ENCODE data around the gene PASK. TPM values are rescaled to one million over a fixed set of nuclear protein-coding genes. Genes with fewer than 3 reads are reported as not detected.

Gene PASK
- total and polyA plus RNA-seq, 8 donors, result 0.58 to 56.7 (median 5.9) TPM

- no peak for TF ChIP-seq POLR2AphosphoS5 (IDR thresholded peaks at IDR 0.05)
- no peak for TF ChIP-seq CTCF (IDR thresholded peaks at IDR 0.05)
- TF ChIP-seq EP300 (IDR thresholded peaks at IDR 0.05), result no peak
- TF ChIP-seq POLR2A (IDR thresholded peaks at IDR 0.05), result no peak
- Histone ChIP-seq H3K36me3 (peaks cover 0 to 66% (median 55%) of the 10 kb centered on the region in 4 donors), H3K9me3 (no peaks in the 10 kb centered on the region), H3K4me1 (peaks cover 0 to 17% (median 14%) of the 10 kb centered on the region in 4 donors), H3K27ac (no peak overlapping the region), H3K4me3 (no peak overlapping the region), H3K27me3 (peaks cover 0 to 26% (median 0%) of the 10 kb centered on the region in 3 donors)
- no peak for DNase-seq
- WGBS, 5 donors, result 87 to 94% (median 94%) methylated on average over 21 of the region's 21 CpGs
- intact Hi-C loops (cut with DNase I; ENCODE audit: low total_unique reads), result no loop called here
Measured at GRCh38 chr2:241066171-241066892, 82.9 kb downstream of the PASK start.

GRCh38 chr2:241065355-241065803 lies 83.9 kb downstream of the PASK start:
- Histone ChIP-seq H3K4me3 (no peak overlapping the region), H3K27me3 (peaks cover 0 to 26% (median 0%) of the 10 kb centered on the region in 3 donors), H3K36me3 (peaks cover 0 to 56% (median 45%) of the 10 kb centered on the region in 4 donors), H3K9me3 (no peaks in the 10 kb centered on the region), H3K4me1 (peaks cover 0 to 17% (median 14%) of the 10 kb centered on the region in 4 donors), H3K27ac (no peak overlapping the region)
- intact Hi-C loops (cut with DNase I; ENCODE audit: low total_unique reads), result no loop called here
- TF ChIP-seq POLR2A (IDR thresholded peaks at IDR 0.05) (no peak), CTCF (IDR thresholded peaks at IDR 0.05) (no peak), POLR2AphosphoS5 (IDR thresholded peaks at IDR 0.05) (no peak), EP300 (IDR thresholded peaks at IDR 0.05) (no peak)
- no peak for DNase-seq
- WGBS, 5 donors, result 80 to 90% (median 87%) methylated on average over 1 to 27 of the region's 27 CpGs

GRCh38 chr2:241064802-241065354 lies 84.4 kb downstream of the PASK start:
- DNase-seq, result no peak
- TF ChIP-seq POLR2AphosphoS5 (IDR thresholded peaks at IDR 0.05) (no peak), POLR2A (IDR thresholded peaks at IDR 0.05) (no peak), EP300 (IDR thresholded peaks at IDR 0.05) (no peak), CTCF (IDR thresholded peaks at IDR 0.05) (no peak)
- Histone ChIP-seq H3K4me3 (no peak overlapping the region), H3K36me3 (peaks cover 0 to 51% (median 40%) of the 10 kb centered on the region in 4 donors), H3K27ac (no peak overlapping the region), H3K27me3 (peaks cover 0 to 26% (median 0%) of the 10 kb centered on the region in 3 donors), H3K4me1 (peaks cover 0 to 17% (median 14%) of the 10 kb centered on the region in 4 donors), H3K9me3 (no peaks in the 10 kb centered on the region)
- WGBS, 5 donors, result 84 to 92% (median 91%) methylated on average over 10 to 23 of the region's 23 CpGs
- intact Hi-C loops (cut with DNase I; ENCODE audit: low total_unique reads), result no loop called here

- peaks cover 0 to 17% (median 14%) of the 10 kb centered on the region in 4 donors for H3K4me1 ChIP-seq
- 26 to 48% (median 38%) methylated on average over 18 to 32 of the region's 32 CpGs for WGBS, 5 donors
- TF ChIP-seq POLR2A (IDR thresholded peaks at IDR 0.05), result no peak
- no peak for TF ChIP-seq CTCF (IDR thresholded peaks at IDR 0.05)
- TF ChIP-seq POLR2AphosphoS5 (IDR thresholded peaks at IDR 0.05), result no peak
- TF ChIP-seq EP300 (IDR thresholded peaks at IDR 0.05), result no peak
- H3K27ac ChIP-seq, result no peak overlapping the region
- peaks cover 0 to 26% (median 0%) of the 10 kb centered on the region in 3 donors for H3K27me3 ChIP-seq
- H3K36me3 ChIP-seq, result peaks cover 0 to 45% (median 33%) of the 10 kb centered on the region in 4 donors
- H3K4me3 ChIP-seq, result peak overlapping the region in 3 of 4 donors; percentile 24 to 34 (median 25)
- peak; percentile 68 to 74 for DNase-seq
- H3K9me3 ChIP-seq, result no peaks in the 10 kb centered on the region
- intact Hi-C loops (cut with DNase I; ENCODE audit: low total_unique reads), result no loop called here
Measured at GRCh38 chr2:241064008-241064801, 85.1 kb downstream of the PASK start.
